Spleen (tissue), 11 donors: Measurements from ENCODE around the gene BMF. TPM values are rescaled to one million over a fixed set of nuclear protein-coding genes. Genes with fewer than 3 reads are reported as not detected.

Experiments
- DNase-seq: peaks from one replicate; pipeline ENCODE4 v3.0.0-alpha.2; 2020
- H3K27ac ChIP-seq, 8 donors: fragments of 200-600 bp; sonication (generic) in 7 of 8; 1 replicate in 4 of 8; 2 replicates in 4 of 8; pipeline versions ENCODE4 v1.5.0 to v1.8.0; 2016 to 2021; ENCODE audit warnings: inconsistent platforms in 4 of 8, mild to moderate bottlenecking in 4 of 8, moderate library complexity in 1 of 8
- H3K27me3 ChIP-seq, 7 donors: fragments of 200-600 bp; sonication (generic) in 6 of 7; replicated peaks in 1 of 7; 1 replicate in 4 of 7; 2 replicates in 3 of 7; pipeline versions ENCODE4 v1.5.0 to v1.8.0; 2016 to 2021; ENCODE audit warnings: inconsistent platforms in 3 of 7, mild to moderate bottlenecking in 1 of 7
- H3K36me3 ChIP-seq, 6 donors: fragments of 200-600 bp; sonication (generic) in 5 of 6; 1 replicate in 4 of 6; 2 replicates in 2 of 6; pipeline versions ENCODE4 v1.5.0 to v1.8.0; 2016 to 2021; ENCODE audit warnings: inconsistent platforms in 2 of 6
- H3K4me1 ChIP-seq, 6 donors: fragments of 200-600 bp; sonication (generic) in 5 of 6; 1 replicate in 3 of 6; 2 replicates in 3 of 6; pipeline versions ENCODE4 v1.5.0 to v1.8.0; 2016 to 2021; ENCODE audit warnings: inconsistent platforms in 3 of 6
- H3K4me3 ChIP-seq, 8 donors: fragments of 200-600 bp; sonication (generic) in 7 of 8; 1 replicate in 4 of 8; 2 replicates in 4 of 8; pipeline versions ENCODE4 v1.5.0 to v1.8.0; 2016 to 2021; ENCODE audit warnings: inconsistent platforms in 4 of 8, mild to moderate bottlenecking in 4 of 8, moderate library complexity in 2 of 8
- H3K9me3 ChIP-seq, 8 donors: fragments of 200-600 bp; sonication (generic) in 7 of 8; 1 replicate in 4 of 8; 2 replicates in 4 of 8; pipeline versions ENCODE4 v1.5.0 to v1.8.0; 2016 to 2021; ENCODE audit warnings: inconsistent platforms in 4 of 8
- CTCF ChIP-seq, 11 experiments: fragments of 200-600 bp in 7 of 11; fragments of 450-650 bp in 4 of 11; sonication (generic) in 4 of 11; IDR thresholded peaks in 8 of 11; conservative IDR thresholded peaks in 3 of 11; 1 replicate in 7 of 11; 2 replicates in 4 of 11; pipeline versions ENCODE4 v1.4.0 to v1.8.0; 2016 to 2021; ENCODE audit warnings: antibody characterized with exemption in 11 of 11, inconsistent platforms in 4 of 11, mild to moderate bottlenecking in 1 of 11
- POLR2A ChIP-seq, 3 donors: fragments of 450-650 bp; IDR thresholded peaks; one replicate each; pipeline ENCODE4 v1.5.1; 2017; ENCODE audit warnings: antibody characterized with exemption in 3 of 3, mild to moderate bottlenecking in 1 of 3
- POLR2AphosphoS5 ChIP-seq, 3 donors: sonication (generic); formaldehyde crosslinking; IDR thresholded peaks; one replicate each; pipeline ENCODE4 v1.5.1; 2017; ENCODE audit warnings: antibody characterized with exemption in 3 of 3
- WGBS, 5 donors: extraction: QIAGEN DNeasy Blood & Tissue Kit in 3 of 5; methylation state at CpG; one replicate each; pipeline versions ENCODE4 v1.1.5 to v1.1.7; 2013 to 2018; 5-methylcytosine and 5-hydroxymethylcytosine counted together
- intact Hi-C: fragments of 100-400 bp; cut with DNase I; formaldehyde crosslinking; loops from one replicate; pipeline ENCODE4 v1.15.0; 2023; ENCODE audit warnings: low total_unique reads
- polyA plus RNA-seq, 3 donors: library from polyadenylated mRNA; stranded (reverse); fragments of 200-250 nt; gene quantifications; one replicate each; pipeline ENCODE4 v1.2.1, GENCODE V29; 2013
- total RNA-seq, 7 donors: library from RNA; depleted of rRNA in 3 of 7; stranded (reverse); fragments of >200 nt in 3 of 7; fragmentation: NEBNext Ultra II Directional in 4 of 7; extraction: Animal tissue kit (Norgen Biotek cat#: 25700) in 4 of 7; gene quantifications; one replicate each; pipeline versions ENCODE4 v1.1.0 to v1.2.1, GENCODE V29; 2016 to 2021
- donor health status: healthy with polysubstance abuse.
- donor health status: DM: no; HTN: no; CAD: no; lungs with moderate emphysema.
- donor health status: DM: no; HTN: no; CAD: no.
- donor health status: Bipolar disorder and iron deficiency.
- donor health status: healthy.
- donor health status: DM: no; HTN: no; CAD: no.
- donor health status: DM: yes; HTN: yes; CAD: no.

BMF gene
- total and polyA plus RNA-seq, 10 donors, result 16.9 to 77.9 (median 33.3) TPM

- TF ChIP-seq CTCF (IDR thresholded peaks at IDR 0.05 in 8 of 11, conservative IDR thresholded peaks at IDR 0.05 in 3 of 11) (no peak), POLR2A (IDR thresholded peaks at IDR 0.05) (no peak), POLR2AphosphoS5 (IDR thresholded peaks at IDR 0.05) (no peak)
- peaks cover 0 to 7% (median 0%) of the 10 kb centered on the region in 6 donors for H3K36me3 ChIP-seq
- peak; percentile 13 for DNase-seq
- 92 to 94% (median 93%) methylated on average over 6 of the region's 6 CpGs for WGBS, 5 donors
- H3K4me1 ChIP-seq, result peaks cover 0 to 43% (median 29%) of the 10 kb centered on the region in 6 donors
- intact Hi-C loops, result no loop called here
- H3K9me3 ChIP-seq, result no peaks in the 10 kb centered on the region
- no peak overlapping the region for H3K27ac ChIP-seq
- H3K27me3 ChIP-seq, result no peaks in the 10 kb centered on the region
- H3K4me3 ChIP-seq, result no peak overlapping the region
These were observed 40.6 kb downstream of the BMF start for GRCh38 chr15:40067921-40068624.

GRCh38 chr15:40066589-40066988 lies 42.1 kb downstream of the BMF start:
- 93 to 95% (median 94%) methylated on average over 5 of the region's 5 CpGs for WGBS, 5 donors

GRCh38 chr15:40065166-40065565 lies 43.5 kb downstream of the BMF start:
- no peaks in the 10 kb centered on the region for H3K27me3 ChIP-seq
- no peak overlapping the region for H3K4me3 ChIP-seq
- peak overlapping the region in 5 of 8 donors; percentile 10 to 76 (median 73) for H3K27ac ChIP-seq
- 75 to 88% (median 80%) methylated on average over 3 of the region's 3 CpGs for WGBS, 5 donors
- intact Hi-C loops, result no loop called here
- peaks cover 0 to 7% (median 0%) of the 10 kb centered on the region in 6 donors for H3K36me3 ChIP-seq
- no peaks in the 10 kb centered on the region for H3K9me3 ChIP-seq
- TF ChIP-seq CTCF (IDR thresholded peaks at IDR 0.05 in 8 of 11, conservative IDR thresholded peaks at IDR 0.05 in 3 of 11), result no peak
- no peak for TF ChIP-seq POLR2AphosphoS5 (IDR thresholded peaks at IDR 0.05)
- no peak for TF ChIP-seq POLR2A (IDR thresholded peaks at IDR 0.05)
- peaks cover 0 to 38% (median 28%) of the 10 kb centered on the region in 6 donors for H3K4me1 ChIP-seq
- peak; percentile 53 for DNase-seq

More at GRCh38 chr15:40066589-40066988, 42.1 kb downstream of the BMF start:
- DNase-seq, result no peak
- intact Hi-C loops, result no loop called here
- Histone ChIP-seq H3K27ac (no peak overlapping the region), H3K9me3 (no peaks in the 10 kb centered on the region), H3K4me3 (no peak overlapping the region), H3K36me3 (peaks cover 0 to 7% (median 0%) of the 10 kb centered on the region in 6 donors), H3K4me1 (peaks cover 0 to 40% (median 29%) of the 10 kb centered on the region in 6 donors), H3K27me3 (no peaks in the 10 kb centered on the region)
- no peak for TF ChIP-seq CTCF (IDR thresholded peaks at IDR 0.05 in 8 of 11, conservative IDR thresholded peaks at IDR 0.05 in 3 of 11)
- TF ChIP-seq POLR2AphosphoS5 (IDR thresholded peaks at IDR 0.05), result no peak
- TF ChIP-seq POLR2A (IDR thresholded peaks at IDR 0.05), result no peak

DNA sequence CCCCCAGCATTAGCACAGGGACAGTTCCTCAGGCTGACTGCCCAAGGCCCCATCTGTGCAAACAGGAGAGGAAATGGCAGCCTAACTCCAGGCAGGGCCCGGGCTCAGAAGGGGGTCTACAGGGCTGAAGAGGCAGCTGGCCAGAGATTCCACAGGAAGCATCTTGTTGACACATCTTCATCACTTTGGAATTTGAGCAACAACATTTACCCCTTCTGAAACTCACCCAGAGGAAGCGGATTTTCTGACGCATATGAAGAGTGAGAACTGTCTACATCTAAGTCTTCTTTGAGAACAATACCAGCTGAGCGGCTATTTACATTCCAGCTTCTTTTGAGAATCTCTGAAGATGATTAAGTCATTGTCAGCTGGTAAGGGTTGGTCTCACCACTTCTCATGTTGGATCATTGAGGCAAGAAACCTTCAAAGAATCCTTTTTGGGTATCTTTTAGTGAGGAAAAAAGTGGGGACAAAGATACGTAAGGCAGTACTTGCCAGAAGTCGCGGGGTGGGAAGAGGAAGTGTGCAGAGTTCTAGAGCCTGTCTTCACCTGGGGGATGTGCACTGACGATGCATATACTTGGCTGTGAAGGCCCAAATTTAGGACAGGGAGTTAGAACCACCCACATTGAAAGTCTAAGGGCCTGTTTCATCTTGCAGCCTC lies 44.3 kb downstream of the BMF start:
- Histone ChIP-seq H3K27ac (peak overlapping the region in 6 of 8 donors; percentile 53 to 76 (median 66)), H3K4me3 (no peak overlapping the region), H3K4me1 (peaks cover 0 to 29% (median 21%) of the 10 kb centered on the region in 6 donors), H3K27me3 (no peaks in the 10 kb centered on the region), H3K9me3 (no peaks in the 10 kb centered on the region), H3K36me3 (peaks cover 0 to 11% (median 0%) of the 10 kb centered on the region in 6 donors)
- DNase-seq, result peak; percentile 70
- WGBS, 5 donors, result 56 to 71% (median 65%) methylated on average over 8 of the region's 8 CpGs
- TF ChIP-seq CTCF (IDR thresholded peaks at IDR 0.05 in 8 of 11, conservative IDR thresholded peaks at IDR 0.05 in 3 of 11) (no peak), POLR2A (IDR thresholded peaks at IDR 0.05) (no peak), POLR2AphosphoS5 (IDR thresholded peaks at IDR 0.05) (no peak)
- intact Hi-C loops, result no loop called here
